ENCODE results near the gene TTC27.
"Not testable (repeated sequence)": the region's sequence is repeated elsewhere in the genome, so short reads cannot be mapped to it uniquely, and the experiment has no call there.

Gene TTC27

DNA sequence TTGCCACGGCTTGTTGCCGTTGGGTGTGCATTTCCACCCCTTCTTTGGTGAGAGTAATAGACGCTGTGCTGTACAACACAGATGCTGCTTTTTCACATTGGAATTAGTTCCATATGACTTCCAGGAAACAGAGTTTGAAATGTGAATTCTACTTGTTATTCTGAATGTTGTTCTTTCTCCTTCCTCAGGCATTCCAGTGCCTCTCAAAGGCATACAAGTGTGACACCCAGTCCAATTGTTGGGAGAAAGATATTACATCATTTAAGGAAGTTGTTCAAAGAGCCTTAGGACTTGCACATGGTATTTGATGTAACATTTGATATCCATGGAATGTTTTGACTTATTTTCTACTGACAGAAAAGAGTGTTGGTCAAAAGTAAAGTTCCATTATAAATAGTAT is 184.5 kb downstream of the TTC27 start:
- DNase-seq: no peak

- no peak for DNase-seq
Measured at GRCh38 chr2:32820088-32820487, 192.2 kb downstream of the TTC27 start.

DNA sequence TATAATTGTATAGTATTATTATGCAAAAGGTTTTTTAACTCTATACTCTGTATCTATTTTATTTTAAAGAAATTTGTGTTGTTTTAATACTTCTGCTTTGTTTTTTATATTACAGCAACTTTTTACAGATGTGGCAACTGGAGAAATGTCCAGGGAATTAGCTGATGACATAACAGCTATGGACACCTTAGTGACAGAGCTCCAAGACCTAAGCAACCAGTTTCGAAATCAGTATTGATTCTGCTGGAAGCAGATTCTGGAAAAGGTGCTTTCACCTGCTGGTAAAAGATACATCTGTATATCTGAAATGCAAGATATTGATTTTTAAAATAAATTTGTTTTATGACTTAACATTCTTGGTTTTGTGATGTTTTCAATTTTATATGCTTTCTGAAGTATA is 192.9 kb downstream of the TTC27 start:
- no peak for DNase-seq

GRCh38 chr2:32824070-32824809 is 196.4 kb downstream of the TTC27 start:
- no peak for DNase-seq

- DNase-seq: no peak
Measured at GRCh38 chr2:32825291-32825712, 197.5 kb downstream of the TTC27 start.

GRCh38 chr2:32830196-32830595 is 202.3 kb downstream of the TTC27 start:
- DNase-seq: no peak

DNA sequence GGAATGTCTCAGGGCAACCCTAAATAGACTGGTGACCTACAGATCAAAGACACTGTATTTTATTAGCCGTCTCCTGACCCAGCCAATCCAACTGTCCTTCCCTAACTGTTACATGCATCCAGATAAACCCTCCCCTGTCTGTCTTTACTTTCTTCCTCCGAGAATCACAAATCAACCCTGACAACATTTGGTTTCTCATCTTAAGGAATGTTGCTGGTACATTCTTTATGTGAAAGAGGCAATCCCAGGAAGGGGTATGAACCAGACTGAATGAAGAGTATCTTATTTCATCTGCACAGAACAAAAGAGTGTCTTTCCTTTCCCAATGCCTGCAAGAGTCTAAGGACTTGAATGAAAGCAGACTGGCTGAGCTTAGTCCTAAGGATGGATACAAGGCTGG is 205.0 kb downstream of the TTC27 start:
- DNase-seq: no peak

DNA sequence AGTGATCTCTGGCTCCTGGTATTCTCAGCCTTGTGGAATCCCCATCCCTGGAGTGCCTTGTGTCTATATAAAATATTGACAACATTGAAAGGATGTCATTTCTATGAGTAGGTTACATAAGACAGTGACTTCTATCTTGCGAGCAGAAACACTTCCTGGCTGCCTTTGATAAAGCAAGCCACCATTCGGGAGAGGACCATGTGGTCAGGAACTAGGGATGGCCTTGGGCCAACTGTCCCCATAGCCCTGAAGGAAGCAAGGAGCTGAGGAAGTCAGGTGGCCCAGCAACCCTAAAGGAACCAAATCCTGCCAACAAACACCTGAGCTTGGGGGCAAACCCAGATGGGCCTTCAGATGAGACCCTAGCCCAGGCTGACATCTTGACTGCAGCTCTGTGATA is 205.9 kb downstream of the TTC27 start:
- no peak for DNase-seq

GRCh38 chr2:32835148-32835547 is 207.3 kb downstream of the TTC27 start:
- no peak for DNase-seq

- DNase-seq: no peak
Measured at GRCh38 chr2:32836933-32837332, 209.1 kb downstream of the TTC27 start.

DNA sequence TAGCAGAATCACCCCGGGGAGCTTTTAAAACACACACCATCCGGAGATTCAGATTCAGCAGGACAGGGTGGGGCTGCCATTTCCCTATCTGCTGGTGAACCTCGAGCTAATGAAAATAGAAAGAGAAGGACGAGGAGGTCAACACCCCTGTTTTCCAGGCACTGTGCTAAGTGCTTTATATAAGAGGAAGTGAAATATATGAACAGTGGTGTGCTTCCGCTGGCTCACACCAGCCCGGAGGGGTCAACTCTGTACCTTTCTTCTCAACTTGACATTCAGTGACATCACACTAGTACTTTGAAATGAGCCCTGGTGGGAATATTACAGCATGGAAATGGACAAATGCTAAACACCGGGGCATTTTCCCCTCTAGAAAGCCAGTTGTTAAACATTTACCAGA is 210.6 kb downstream of the TTC27 start:
- DNase-seq: no peak

GRCh38 chr2:32838949-32839348 is 211.1 kb downstream of the TTC27 start:
- DNase-seq: no peak

- no peak for DNase-seq
Measured at GRCh38 chr2:32841931-32842898, 214.4 kb downstream of the TTC27 start.

- DNase-seq: no peak
Measured at GRCh38 chr2:32843699-32844098, 215.8 kb downstream of the TTC27 start.

DNA sequence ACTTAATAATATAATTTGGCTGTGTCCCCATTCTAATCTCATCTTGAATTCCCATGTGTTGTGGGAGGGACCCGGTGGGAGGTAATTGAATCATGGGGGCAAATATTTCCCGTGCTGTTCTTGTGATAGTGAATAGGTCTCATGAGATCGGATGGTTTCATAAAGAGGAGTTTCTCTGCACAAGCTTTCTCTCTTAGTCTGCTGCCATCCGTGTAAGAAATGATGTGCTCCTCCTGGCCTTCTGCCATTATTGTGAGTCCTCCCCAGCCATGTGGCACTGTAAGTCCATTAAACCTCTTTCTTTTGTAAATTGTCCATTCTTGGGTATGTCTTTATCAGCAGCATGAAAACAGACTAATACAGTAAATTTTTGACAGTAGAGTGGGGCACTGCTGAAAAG is 216.4 kb downstream of the TTC27 start:
- DNase-seq: no peak

GRCh38 chr2:32846274-32846673 is 218.4 kb downstream of the TTC27 start:
- DNase-seq: not testable (repeated sequence)

- no peak for DNase-seq
Measured at GRCh38 chr2:32847734-32848133, 219.9 kb downstream of the TTC27 start.

DNA sequence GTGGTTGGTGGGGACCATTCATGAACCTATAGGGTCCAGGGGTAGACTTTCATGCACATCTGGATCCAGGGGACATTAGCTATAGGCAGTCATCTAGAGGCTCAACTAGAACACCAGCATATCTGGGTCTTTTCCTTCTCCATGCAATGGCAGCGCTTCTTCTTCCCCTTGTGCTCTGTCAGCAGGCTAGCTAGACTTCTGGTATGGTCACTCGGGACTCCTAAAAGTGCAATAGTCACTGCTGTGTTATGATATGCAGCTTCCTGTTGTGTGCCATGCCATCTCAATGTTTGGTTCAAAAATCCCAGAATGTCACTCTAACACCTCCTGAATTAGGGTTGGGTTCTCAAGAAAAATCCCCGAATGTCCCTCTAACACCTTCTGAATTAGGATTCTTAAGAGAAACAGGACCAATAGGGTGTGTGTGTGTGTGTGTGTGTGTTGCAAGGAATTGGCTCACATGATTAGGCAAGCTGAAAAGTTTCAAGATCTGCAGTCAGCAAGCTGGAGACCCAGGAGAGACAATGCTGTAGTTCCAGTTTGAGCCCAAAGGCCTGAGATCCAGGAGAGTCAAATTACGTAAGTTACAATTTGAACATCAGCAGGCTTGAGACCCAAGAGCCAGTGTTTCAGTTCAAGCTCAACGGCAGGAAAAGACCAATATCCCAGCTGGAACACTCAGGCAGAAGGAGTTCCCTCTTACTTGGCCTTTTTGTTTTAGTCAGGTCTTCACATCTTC is 221.8 kb downstream of the TTC27 start:
- DNase-seq: no peak

DNA sequence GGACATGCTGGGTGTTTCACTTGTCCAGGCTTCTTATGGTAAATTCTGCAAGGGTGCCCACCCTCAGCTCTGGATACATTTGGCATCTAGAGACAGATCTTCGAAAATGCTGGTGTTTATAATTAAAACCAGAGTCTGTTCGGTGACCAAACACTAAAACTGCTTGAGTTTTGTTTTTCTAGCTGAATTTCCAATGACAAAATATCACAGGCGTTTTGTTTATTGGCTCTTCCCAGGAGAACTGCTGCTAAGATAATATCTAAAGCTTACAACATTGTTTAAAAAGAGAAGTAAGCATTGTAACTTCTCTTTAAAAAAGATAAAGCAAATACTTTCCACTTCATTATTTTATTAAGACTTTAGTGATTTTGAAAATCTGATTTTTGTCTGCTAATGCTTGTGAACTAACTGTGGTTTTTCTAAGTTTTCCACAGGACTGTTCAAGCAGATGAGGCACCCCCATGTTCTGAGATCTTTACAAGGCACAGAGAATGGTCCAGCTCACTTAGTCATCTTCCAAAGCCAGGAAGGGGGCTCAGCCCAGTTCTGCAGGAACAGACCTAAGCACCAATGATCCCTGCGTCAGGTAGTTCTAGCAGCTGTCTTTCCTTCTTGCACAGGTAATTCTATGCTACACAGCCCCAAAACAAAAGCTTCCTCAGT is 224.1 kb downstream of the TTC27 start:
- DNase-seq: no peak

DNA sequence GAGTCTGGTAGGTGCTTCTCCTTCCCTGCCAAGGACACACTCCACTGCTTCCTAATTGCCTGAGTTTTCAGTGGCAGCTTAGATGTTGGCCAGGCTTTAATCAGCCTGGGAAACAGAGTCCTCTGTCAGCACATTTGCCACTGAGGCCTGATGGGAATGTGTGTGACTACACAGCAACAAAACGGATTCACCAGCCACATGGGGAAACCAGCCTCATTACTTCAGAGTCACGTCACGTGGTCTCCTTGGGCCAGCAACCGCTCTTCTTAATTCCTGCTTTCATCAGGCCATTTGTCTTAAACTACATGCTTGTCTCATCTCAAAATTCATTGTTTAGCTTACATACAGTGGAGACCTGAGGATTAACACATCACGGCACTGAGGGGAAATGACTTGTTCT is 225.0 kb downstream of the TTC27 start:
- no peak for DNase-seq

GRCh38 chr2:32856891-32857290 is 229.0 kb downstream of the TTC27 start:
- DNase-seq: no peak

DNA sequence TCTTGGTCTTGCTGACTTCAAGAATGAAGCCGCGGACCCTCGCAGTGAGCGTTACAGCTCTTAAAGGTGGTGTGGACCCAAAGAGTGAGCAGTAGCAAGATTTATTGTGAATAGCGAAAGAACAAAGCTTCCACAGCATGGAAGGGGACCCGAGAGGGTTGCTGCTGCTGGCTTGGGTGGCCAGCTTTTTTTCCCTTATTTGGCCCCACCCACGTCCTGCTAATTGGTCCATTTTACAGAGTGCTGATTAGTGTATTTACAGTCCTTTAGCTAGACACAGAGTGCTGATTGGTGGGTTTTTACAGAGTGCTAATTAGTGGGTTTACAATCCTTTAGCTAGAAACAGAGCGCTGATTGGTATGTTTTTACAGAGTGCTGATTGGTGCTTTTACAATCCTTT is 230.9 kb downstream of the TTC27 start:
- no peak for DNase-seq

DNA sequence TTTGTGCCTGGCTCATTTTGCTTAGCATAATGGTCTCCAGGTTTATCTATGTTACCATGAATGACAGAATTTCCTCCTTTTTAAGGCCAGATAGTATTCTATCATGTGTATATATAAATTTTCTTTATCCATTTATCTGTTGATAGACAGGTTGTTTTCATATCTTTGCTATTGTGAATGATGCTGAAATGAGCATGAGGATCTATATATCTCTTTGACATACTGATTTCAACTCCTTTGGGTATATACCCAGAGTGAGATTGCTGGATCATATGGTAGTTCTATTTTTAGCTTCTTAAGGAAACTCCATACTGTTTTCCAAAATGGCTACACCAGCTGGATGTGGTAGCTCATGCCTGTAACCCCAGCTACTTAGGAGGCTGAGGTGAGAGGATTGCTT is 232.5 kb downstream of the TTC27 start:
- no peak for DNase-seq
